PC-9 (cell line): ENCODE data around the gene CDH13.

Experiments
- EZH2 ChIP-seq: fragments of 200-600 bp; sonication (generic); IDR thresholded peaks from 2 replicates; pipeline ENCODE4 v1.8.0; 2017; ENCODE audit warnings: antibody characterized with exemption, low read depth
- TF ChIP-seq, protein P1 (sequence below): fragments of 200-600 bp; sonication (generic); conservative IDR thresholded peaks from 2 replicates; pipeline ENCODE4 v1.6.1; 2017; ENCODE audit warnings: mixed run types, antibody characterized with exemption, mild to moderate bottlenecking, moderate library complexity

DNA sequence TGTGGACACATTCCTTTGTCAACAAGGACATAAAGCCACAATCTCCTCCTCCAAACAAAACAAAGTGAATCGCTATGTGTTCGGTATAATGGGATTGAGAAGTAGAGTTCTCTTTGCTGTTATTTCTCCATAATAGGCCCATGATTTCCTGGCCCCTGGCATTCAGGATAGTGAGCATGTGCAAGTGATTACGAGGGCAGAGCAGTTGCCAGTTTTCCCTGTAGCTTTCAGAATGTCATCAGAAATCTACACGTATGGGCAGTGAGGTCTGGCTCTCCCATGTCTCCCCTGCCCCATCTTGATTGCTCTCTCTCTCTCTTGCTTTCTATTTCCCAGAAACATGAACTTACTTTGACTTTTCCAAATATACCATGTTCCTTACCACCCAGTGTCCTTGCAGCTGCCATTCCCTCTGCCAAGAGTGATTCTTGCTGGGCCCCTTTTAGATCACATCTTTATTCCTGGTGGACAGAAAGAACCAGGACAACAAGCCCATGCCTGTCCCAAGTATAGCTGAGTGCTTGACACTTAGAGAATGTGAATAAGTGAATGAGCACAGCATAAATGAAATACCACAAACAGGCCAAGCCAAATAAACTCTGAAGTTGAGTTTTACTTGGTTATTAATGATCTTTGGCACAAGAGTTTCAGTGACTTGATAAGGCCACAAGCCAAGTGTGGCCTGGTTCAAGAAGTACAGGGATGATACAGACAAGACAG, 273.1 kb downstream of the CDH13 start:
- TF ChIP-seq EZH2 = no peak
- TF ChIP-seq, protein P1, sequence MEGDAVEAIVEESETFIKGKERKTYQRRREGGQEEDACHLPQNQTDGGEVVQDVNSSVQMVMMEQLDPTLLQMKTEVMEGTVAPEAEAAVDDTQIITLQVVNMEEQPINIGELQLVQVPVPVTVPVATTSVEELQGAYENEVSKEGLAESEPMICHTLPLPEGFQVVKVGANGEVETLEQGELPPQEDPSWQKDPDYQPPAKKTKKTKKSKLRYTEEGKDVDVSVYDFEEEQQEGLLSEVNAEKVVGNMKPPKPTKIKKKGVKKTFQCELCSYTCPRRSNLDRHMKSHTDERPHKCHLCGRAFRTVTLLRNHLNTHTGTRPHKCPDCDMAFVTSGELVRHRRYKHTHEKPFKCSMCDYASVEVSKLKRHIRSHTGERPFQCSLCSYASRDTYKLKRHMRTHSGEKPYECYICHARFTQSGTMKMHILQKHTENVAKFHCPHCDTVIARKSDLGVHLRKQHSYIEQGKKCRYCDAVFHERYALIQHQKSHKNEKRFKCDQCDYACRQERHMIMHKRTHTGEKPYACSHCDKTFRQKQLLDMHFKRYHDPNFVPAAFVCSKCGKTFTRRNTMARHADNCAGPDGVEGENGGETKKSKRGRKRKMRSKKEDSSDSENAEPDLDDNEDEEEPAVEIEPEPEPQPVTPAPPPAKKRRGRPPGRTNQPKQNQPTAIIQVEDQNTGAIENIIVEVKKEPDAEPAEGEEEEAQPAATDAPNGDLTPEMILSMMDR = no peak
